ENCODE measurements around the gene AP3S1. TPM values are rescaled to one million over a fixed set of nuclear protein-coding genes. Genes with fewer than 3 reads are reported as not detected.

AP3S1 gene
- total and polyA plus RNA-seq, 2 of the 13 experiments (the other 11 are each of a cell fraction or from before 2014, with no cell fraction given) = 50.5 to 85.9 TPM

- TF ChIP-seq ZNF687 (CRISPR knock-in tag; IDR thresholded peaks at IDR 0.05) (peak; percentile 7; the same call in 1 of the 2 replicates), MAZ (IDR thresholded peaks at IDR 0.05; ENCODE audit: borderline replicate concordance, low read depth, low read length) (peak; percentile 55; the same call in 1 of the 2 replicates), MAZ (CRISPR knock-in tag; IDR thresholded peaks at IDR 0.05; ENCODE audit: low read depth) (peak; percentile 76; the same call in 1 of the 2 replicates), HOXA5 (CRISPR knock-in tag; IDR thresholded peaks at IDR 0.05) (0 out of 2 replicates have a peak, but pooled peaks have one; percentile 9), NFE2L1 (CRISPR knock-in tag; IDR thresholded peaks at IDR 0.05; ENCODE audit: borderline replicate concordance) (0 out of 2 replicates have a peak, but pooled peaks have one; percentile 45), NR1H2 (CRISPR knock-in tag; IDR thresholded peaks at IDR 0.05; ENCODE audit: borderline replicate concordance, low read depth) (no peak), NFE2 (CRISPR knock-in tag; IDR thresholded peaks at IDR 0.05) (no peak), ZNF773 (CRISPR knock-in tag; IDR thresholded peaks at IDR 0.05; ENCODE audit: borderline replicate concordance) (no peak), MXI1 (IDR thresholded peaks at IDR 0.05; ENCODE audit: borderline replicate concordance, low read depth, low read length) (peak; percentile 68; the same call in 1 of the 3 replicates), TMF1 (CRISPR knock-in tag; IDR thresholded peaks at IDR 0.05; ENCODE audit: low read depth) (no peak), ZNF790 (CRISPR knock-in tag; IDR thresholded peaks at IDR 0.05; ENCODE audit: borderline replicate concordance) (0 out of 2 replicates have a peak, but pooled peaks have one; percentile 13), ZMYM3 (CRISPR knock-in tag; IDR thresholded peaks at IDR 0.05) (no peak), SAP130 (CRISPR knock-in tag; IDR thresholded peaks at IDR 0.05; ENCODE audit: low read depth) (peak; percentile 46; the same call in 1 of the 2 replicates), SOX5 (CRISPR knock-in tag; IDR thresholded peaks at IDR 0.05; ENCODE audit: borderline replicate concordance) (no peak), SIN3B (IDR thresholded peaks at IDR 0.05; ENCODE audit: low read length) (peak; percentile 16; the same call in 1 of the 2 replicates), ASH2L (IDR thresholded peaks at IDR 0.05; ENCODE audit: insufficient read length, low read depth, low read length) (peak; percentile 47), DNMT3B (CRISPR knock-in tag; conservative IDR thresholded peaks at IDR 0.05) (no peak), RBFOX2 (IDR thresholded peaks at IDR 0.05; ENCODE audit: low read depth, low read length) (peak; percentile 75), TGIF2 (CRISPR knock-in tag; IDR thresholded peaks at IDR 0.05) (peak; percentile 21; the same call in 1 of the 2 replicates), ZNF777 (CRISPR knock-in tag; IDR thresholded peaks at IDR 0.05) (peak; percentile 90), CERS6 (CRISPR knock-in tag; IDR thresholded peaks at IDR 0.05) (no peak), ZNF691 (CRISPR knock-in tag; IDR thresholded peaks at IDR 0.05; ENCODE audit: borderline replicate concordance, low read depth) (peak; percentile 47; the same call in 1 of the 2 replicates), ZNF543 (CRISPR knock-in tag; IDR thresholded peaks at IDR 0.05) (peak; percentile 63; the same call in 1 of the 2 replicates), TCF7 (IDR thresholded peaks at IDR 0.05; ENCODE audit: low read depth) (no peak), ZFY (CRISPR knock-in tag; IDR thresholded peaks at IDR 0.05) (peak; percentile 9; the same call in 1 of the 2 replicates)
These were observed 577 bp downstream of the AP3S1 start (continued) for GRCh38 chr5:115842089-115842935.

Data from HepG2 (cell line).